Breast epithelium (tissue), 4 donors: Measurements from ENCODE around the gene SLC26A11. TPM values are rescaled to one million over a fixed set of nuclear protein-coding genes. Genes with fewer than 3 reads are reported as not detected.
A peak's percentile ranks its signal among the peaks of the same experiment; 100 is the strongest.

Experiments used
- DNase-seq, 2 donors: peaks; one replicate each; pipeline ENCODE4 v3.0.0-alpha.2; 2019; ENCODE audit warnings: low spot score in 2 of 2
- H3K27ac ChIP-seq, 2 donors: fragments of 200-600 bp; sonication (generic) in 1 of 2; one replicate each; pipeline ENCODE4 v1.5.1; 2016 to 2019; ENCODE audit warnings: mild to moderate bottlenecking in 1 of 2
- H3K27me3 ChIP-seq, 2 donors: fragments of 200-600 bp; sonication (generic) in 1 of 2; one replicate each; pipeline versions ENCODE4 v1.5.1 to v1.6.0; 2017 to 2019; ENCODE audit warnings: control low read depth in 1 of 2, mild to moderate bottlenecking in 1 of 2
- H3K36me3 ChIP-seq: fragments of 200-600 bp; one replicate; pipeline ENCODE4 v1.5.1; 2019
- H3K4me1 ChIP-seq, 2 donors: fragments of 200-600 bp; sonication (generic); one replicate each; pipeline ENCODE4 v1.5.1; 2016 to 2019; ENCODE audit warnings: control low read depth in 1 of 2
- H3K4me3 ChIP-seq, 3 donors: fragments of 200-600 bp; sonication (generic); 1 replicate in 2 of 3; 2 replicates in 1 of 3; pipeline ENCODE4 v1.5.1; 2016 to 2019; ENCODE audit warnings: mild to moderate bottlenecking in 3 of 3, moderate library complexity in 2 of 3
- H3K9me3 ChIP-seq, 2 donors: fragments of 200-600 bp; sonication (generic) in 1 of 2; one replicate each; pipeline ENCODE4 v1.5.1; 2016 to 2019; ENCODE audit warnings: control low read depth in 1 of 2
- POLR2A ChIP-seq: fragments of 450-650 bp; IDR thresholded peaks from one replicate; pipeline ENCODE4 v1.6.1; 2016; ENCODE audit warnings: antibody characterized with exemption, mild to moderate bottlenecking, moderate library complexity
- POLR2AphosphoS5 ChIP-seq, 3 donors: sonication (generic); formaldehyde crosslinking; IDR thresholded peaks; one replicate each; pipeline ENCODE4 v1.6.1; 2017; ENCODE audit warnings: antibody characterized with exemption in 3 of 3
- intact Hi-C: fragments of 100-400 bp; cut with DNase I; formaldehyde crosslinking; loops from one replicate; pipeline ENCODE4 v1.15.1; 2023; ENCODE audit warnings: low total_unique reads
- total RNA-seq, 3 donors: library from RNA; depleted of rRNA; stranded (reverse); fragments of >200 nt; gene quantifications; one replicate each; pipeline ENCODE4 v1.1.0, GENCODE V29; 2016
- TF ChIP-seq, protein P1 (sequence below), 3 donors: fragments of 450-650 bp; IDR thresholded peaks; one replicate each; pipeline ENCODE4 v1.5.1; 2016 to 2017; ENCODE audit warnings: antibody characterized with exemption in 3 of 3, mild to moderate bottlenecking in 3 of 3, moderate library complexity in 3 of 3

Gene SLC26A11
- total RNA-seq, 3 donors from 2014 or later: 12.0 to 20.6 (median 19.0) TPM

GRCh38 chr17:80284631-80285030 is 64.4 kb downstream of the SLC26A11 start:
- no peak overlapping the region for H3K27ac ChIP-seq
- intact Hi-C loops: no loop called here
- H3K4me1 ChIP-seq: peaks cover 3 to 8% of the 10 kb centered on the region in 2 donors
- H3K27me3 ChIP-seq: no peaks in the 10 kb centered on the region
- DNase-seq: no peak
- H3K9me3 ChIP-seq: no peaks in the 10 kb centered on the region
- H3K4me3 ChIP-seq: no peak overlapping the region
- no peaks in the 10 kb centered on the region for H3K36me3 ChIP-seq
- TF ChIP-seq, protein P1, sequence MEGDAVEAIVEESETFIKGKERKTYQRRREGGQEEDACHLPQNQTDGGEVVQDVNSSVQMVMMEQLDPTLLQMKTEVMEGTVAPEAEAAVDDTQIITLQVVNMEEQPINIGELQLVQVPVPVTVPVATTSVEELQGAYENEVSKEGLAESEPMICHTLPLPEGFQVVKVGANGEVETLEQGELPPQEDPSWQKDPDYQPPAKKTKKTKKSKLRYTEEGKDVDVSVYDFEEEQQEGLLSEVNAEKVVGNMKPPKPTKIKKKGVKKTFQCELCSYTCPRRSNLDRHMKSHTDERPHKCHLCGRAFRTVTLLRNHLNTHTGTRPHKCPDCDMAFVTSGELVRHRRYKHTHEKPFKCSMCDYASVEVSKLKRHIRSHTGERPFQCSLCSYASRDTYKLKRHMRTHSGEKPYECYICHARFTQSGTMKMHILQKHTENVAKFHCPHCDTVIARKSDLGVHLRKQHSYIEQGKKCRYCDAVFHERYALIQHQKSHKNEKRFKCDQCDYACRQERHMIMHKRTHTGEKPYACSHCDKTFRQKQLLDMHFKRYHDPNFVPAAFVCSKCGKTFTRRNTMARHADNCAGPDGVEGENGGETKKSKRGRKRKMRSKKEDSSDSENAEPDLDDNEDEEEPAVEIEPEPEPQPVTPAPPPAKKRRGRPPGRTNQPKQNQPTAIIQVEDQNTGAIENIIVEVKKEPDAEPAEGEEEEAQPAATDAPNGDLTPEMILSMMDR (IDR thresholded peaks at IDR 0.05): no peak
- TF ChIP-seq POLR2AphosphoS5 (IDR thresholded peaks at IDR 0.05): no peak

- Histone ChIP-seq H3K27me3 (no peaks in the 10 kb centered on the region), H3K36me3 (no peaks in the 10 kb centered on the region), H3K4me1 (peaks cover 0 to under 1% of the 10 kb centered on the region in 2 donors), H3K9me3 (no peaks in the 10 kb centered on the region), H3K4me3 (no peak overlapping the region), H3K27ac (no peak overlapping the region)
- intact Hi-C loops: no loop called here
- no peak for DNase-seq
- TF ChIP-seq POLR2AphosphoS5 (IDR thresholded peaks at IDR 0.05) (no peak), POLR2A (no peak)
- TF ChIP-seq, protein P1 (IDR thresholded peaks at IDR 0.05): no peak
Observed at GRCh38 chr17:80285237-80285920, 65.2 kb downstream of the SLC26A11 start.

- intact Hi-C loops: no loop called here
- DNase-seq: no peak
- TF ChIP-seq POLR2A: no peak
- H3K9me3 ChIP-seq: no peaks in the 10 kb centered on the region
- H3K4me1 ChIP-seq: no peaks in the 10 kb centered on the region
- no peaks in the 10 kb centered on the region for H3K36me3 ChIP-seq
- no peak overlapping the region for H3K27ac ChIP-seq
- no peak overlapping the region for H3K4me3 ChIP-seq
- no peaks in the 10 kb centered on the region for H3K27me3 ChIP-seq
Observed at GRCh38 chr17:80286638-80286960, 66.4 kb downstream of the SLC26A11 start.

GRCh38 chr17:80287038-80287437 is 66.8 kb downstream of the SLC26A11 start:
- no peak for DNase-seq
- Histone ChIP-seq H3K4me1 (no peaks in the 10 kb centered on the region), H3K27me3 (no peaks in the 10 kb centered on the region), H3K9me3 (no peaks in the 10 kb centered on the region), H3K36me3 (no peaks in the 10 kb centered on the region), H3K27ac (no peak overlapping the region), H3K4me3 (no peak overlapping the region)
- intact Hi-C loops: no loop called here
- TF ChIP-seq, protein P1 (IDR thresholded peaks at IDR 0.05): no peak
- no peak for TF ChIP-seq POLR2AphosphoS5 (IDR thresholded peaks at IDR 0.05)
- no peak for TF ChIP-seq POLR2A

DNA sequence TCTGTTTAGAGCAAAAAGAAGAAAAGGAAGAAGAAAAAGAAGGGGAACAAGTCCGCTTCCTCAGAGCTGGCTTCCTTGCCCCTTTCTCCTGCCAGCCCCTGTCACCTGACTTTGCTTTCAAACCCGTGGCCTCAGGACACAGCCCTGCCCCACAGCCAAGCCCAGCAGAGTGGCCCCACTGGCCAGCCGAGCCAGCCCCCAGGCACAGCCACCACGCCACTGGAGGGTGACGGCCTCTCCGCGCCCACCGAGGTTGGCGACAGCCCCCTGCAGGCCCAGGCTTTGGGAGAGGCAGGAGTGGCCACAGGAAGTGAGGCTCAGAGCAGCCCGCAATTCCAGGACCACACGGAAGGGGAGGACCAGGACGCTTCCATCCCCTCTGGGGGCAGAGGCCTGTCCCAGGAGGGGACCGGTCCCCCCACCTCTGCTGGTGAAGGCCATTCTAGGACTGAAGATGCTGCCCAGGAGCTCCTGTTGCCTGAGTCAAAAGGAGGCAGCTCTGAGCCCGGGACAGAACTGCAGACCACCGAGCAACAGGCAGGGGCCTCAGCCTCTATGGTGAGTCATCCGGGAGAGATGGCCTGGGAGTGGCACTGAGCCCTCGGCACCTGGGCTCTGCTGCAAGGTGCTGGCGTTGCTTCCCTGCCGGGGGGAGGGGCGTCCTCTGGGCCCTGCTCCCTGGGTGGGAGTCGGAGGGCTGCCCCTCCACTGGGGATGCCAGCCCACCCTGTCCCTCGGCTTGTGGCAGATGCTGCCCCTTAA is 67.8 kb downstream of the SLC26A11 start:
- Histone ChIP-seq H3K27me3 (no peaks in the 10 kb centered on the region), H3K27ac (peak overlapping the region in 1 of 2 donors; percentile 63), H3K4me3 (peak overlapping the region in 1 of 3 donors; percentile 28), H3K4me1 (no peaks in the 10 kb centered on the region), H3K9me3 (no peaks in the 10 kb centered on the region), H3K36me3 (no peaks in the 10 kb centered on the region)
- TF ChIP-seq, protein P1 (IDR thresholded peaks at IDR 0.05): no peak
- TF ChIP-seq POLR2A: no peak
- TF ChIP-seq POLR2AphosphoS5 (IDR thresholded peaks at IDR 0.05): no peak
- intact Hi-C loops: no loop called here
- DNase-seq: no peak
